Breast epithelium (tissue), 3 donors: ENCODE results near the gene USP6.

Experiments used
- POLR2A ChIP-seq: fragments of 450-650 bp; IDR thresholded peaks from one replicate; pipeline ENCODE4 v1.6.1; 2016; ENCODE audit warnings: antibody characterized with exemption, mild to moderate bottlenecking, moderate library complexity
- POLR2AphosphoS5 ChIP-seq, 3 donors: sonication (generic); formaldehyde crosslinking; IDR thresholded peaks; one replicate each; pipeline ENCODE4 v1.6.1; 2017; ENCODE audit warnings: antibody characterized with exemption in 3 of 3
- TF ChIP-seq, protein P1 (sequence below), 3 donors: fragments of 450-650 bp; IDR thresholded peaks; one replicate each; pipeline ENCODE4 v1.5.1; 2016 to 2017; ENCODE audit warnings: antibody characterized with exemption in 3 of 3, mild to moderate bottlenecking in 3 of 3, moderate library complexity in 3 of 3

DNA sequence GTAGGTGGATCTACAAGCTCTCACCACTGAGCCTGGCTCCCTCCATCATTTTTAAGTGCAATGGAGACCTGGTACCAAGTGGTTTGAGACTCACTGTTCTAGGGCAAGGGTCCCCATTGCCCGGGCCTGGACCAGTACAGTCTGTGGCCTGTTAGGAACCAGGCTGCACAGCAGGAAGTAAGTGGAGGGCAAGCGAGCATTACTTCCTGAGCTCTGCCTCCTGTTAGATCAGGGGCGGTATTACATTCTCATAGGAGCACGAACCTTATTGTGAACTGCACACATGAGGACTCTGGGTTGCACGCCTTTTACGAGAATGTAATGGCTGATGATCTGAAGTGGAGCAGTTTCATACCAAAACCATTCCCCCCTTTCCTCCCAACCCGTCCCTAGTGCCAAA, 82.6 kb downstream of the USP6 start:
- TF ChIP-seq, protein P1, sequence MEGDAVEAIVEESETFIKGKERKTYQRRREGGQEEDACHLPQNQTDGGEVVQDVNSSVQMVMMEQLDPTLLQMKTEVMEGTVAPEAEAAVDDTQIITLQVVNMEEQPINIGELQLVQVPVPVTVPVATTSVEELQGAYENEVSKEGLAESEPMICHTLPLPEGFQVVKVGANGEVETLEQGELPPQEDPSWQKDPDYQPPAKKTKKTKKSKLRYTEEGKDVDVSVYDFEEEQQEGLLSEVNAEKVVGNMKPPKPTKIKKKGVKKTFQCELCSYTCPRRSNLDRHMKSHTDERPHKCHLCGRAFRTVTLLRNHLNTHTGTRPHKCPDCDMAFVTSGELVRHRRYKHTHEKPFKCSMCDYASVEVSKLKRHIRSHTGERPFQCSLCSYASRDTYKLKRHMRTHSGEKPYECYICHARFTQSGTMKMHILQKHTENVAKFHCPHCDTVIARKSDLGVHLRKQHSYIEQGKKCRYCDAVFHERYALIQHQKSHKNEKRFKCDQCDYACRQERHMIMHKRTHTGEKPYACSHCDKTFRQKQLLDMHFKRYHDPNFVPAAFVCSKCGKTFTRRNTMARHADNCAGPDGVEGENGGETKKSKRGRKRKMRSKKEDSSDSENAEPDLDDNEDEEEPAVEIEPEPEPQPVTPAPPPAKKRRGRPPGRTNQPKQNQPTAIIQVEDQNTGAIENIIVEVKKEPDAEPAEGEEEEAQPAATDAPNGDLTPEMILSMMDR (IDR thresholded peaks at IDR 0.05), result no peak
- no peak for TF ChIP-seq POLR2A
- no peak for TF ChIP-seq POLR2AphosphoS5 (IDR thresholded peaks at IDR 0.05)
